HG02970 (cell line): ENCODE measurements around the gene MAPK12.
"Not testable (repeated sequence)": the region's sequence is repeated elsewhere in the genome, so short reads cannot be mapped to it uniquely, and the experiment has no call there.

Experiments used
- ATAC-seq: cut with Tn5 transposase; IDR thresholded peaks from one replicate; pipeline ENCODE4 v1.9.1; 2021; ENCODE audit warnings: mild to moderate bottlenecking, moderate library complexity, moderate number of reproducible peaks; ENCODE audit not compliant: unreplicated experiment, low FRiP score

MAPK12 gene

DNA sequence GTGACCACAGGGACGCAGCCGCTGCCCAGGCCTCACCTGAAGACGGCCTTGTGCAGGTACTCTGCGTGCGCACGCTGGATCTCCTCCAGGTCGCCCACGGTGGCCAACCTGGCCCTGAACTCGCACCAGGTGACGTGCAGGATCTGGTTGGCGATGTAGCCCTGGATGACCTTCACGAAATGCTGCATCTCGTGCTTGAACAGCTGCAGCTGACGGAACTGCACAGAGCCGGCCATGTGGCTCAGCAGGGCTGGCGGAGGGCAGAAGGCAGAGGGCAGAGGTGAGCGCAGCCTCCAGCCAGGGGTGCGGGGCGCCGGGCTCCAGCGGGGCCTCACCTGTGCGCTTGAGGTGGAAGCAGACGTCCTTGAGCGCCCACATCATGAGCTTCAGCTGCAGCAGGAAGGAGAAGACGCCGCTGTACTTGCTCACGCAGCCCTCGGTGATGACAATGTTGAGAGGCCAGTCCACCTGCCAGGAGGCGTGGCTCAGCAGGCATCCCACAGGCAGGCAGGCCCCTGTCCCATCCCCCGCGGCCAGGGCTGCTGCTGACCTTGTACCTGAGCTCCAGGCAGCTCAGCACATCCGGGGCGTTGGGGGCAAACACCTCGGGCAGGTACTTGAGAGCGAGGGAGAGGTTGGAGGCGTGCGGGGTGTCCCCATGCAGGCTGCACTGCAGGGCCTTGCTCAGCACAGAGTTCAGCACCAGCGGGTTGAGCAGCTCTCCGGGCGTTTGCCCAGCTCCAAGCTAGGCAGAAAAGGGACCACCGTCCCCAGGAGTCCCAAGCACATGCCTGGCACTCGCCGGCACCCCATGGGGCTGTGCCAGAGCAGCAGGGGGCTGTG lies 43.1 kb downstream of the MAPK12 start:
- no peak for ATAC-seq

DNA sequence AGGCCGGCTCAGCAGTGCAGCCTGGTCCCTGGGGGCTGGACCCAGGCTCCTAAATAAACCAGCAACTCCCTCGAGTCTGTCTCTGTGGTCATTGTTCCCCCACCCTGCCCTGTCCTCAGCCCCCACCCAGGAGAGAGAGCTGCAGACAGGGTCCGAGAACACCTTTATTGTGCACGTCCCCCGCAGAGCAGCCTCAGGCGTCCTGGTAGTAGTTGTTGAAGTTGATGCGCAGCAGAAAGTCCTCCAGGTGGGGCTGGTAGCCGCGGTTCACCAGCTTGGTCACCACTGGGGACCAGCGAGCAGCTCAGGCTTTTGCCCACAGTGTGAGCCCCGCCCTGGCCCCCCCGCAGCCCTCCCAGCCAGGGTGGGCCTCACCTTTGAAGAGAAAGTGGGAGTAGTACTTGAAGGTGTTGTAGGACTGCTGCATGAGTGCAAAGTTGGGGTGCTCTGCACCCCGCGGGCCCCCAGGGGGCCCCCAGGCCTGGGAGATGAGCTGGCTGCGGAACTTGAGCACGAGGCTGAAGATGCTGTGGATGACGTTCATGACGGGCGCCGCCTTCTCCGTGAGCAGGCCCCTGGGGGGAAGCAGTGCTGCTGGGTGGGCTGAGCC lies 43.8 kb downstream of the MAPK12 start:
- ATAC-seq, result no peak

DNA sequence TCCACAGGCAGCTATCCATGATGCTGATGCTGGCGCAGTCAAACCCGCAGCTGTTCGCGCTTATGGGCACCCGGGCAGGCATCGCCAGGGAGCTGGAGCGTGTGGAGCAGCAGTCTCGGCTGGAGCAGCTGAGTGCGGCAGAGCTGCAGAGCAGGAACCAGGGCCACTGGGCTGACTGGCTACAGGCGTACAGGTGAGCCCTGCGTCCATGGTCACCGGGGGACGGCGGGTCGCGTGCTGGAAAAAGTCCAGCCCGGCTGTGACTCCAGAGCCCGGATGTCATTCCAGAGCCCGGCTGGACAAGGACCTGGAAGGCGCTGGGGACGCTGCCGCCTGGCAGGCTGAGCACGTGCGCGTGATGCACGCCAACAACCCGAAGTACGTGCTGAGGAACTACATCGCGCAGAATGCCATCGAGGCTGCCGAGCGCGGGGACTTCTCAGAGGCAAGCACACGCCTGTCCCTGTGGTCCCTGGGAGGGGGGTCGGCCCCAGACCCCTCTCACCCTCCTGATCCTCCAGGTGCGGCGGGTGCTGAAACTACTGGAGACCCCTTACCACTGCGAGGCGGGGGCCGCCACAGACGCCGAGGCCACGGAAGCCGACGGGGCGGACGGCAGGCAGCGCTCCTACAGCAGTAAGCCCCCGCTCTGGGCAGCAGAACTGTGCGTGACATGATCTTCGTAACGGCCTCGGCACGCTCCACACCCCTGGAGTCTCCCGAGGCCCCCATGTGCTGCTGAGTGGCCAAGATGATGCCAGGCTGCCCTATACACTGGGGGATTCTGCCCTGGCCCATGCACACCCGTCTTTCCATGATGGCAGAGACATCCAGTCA lies 44.6 kb downstream of the MAPK12 start:
- ATAC-seq, result no peak

DNA sequence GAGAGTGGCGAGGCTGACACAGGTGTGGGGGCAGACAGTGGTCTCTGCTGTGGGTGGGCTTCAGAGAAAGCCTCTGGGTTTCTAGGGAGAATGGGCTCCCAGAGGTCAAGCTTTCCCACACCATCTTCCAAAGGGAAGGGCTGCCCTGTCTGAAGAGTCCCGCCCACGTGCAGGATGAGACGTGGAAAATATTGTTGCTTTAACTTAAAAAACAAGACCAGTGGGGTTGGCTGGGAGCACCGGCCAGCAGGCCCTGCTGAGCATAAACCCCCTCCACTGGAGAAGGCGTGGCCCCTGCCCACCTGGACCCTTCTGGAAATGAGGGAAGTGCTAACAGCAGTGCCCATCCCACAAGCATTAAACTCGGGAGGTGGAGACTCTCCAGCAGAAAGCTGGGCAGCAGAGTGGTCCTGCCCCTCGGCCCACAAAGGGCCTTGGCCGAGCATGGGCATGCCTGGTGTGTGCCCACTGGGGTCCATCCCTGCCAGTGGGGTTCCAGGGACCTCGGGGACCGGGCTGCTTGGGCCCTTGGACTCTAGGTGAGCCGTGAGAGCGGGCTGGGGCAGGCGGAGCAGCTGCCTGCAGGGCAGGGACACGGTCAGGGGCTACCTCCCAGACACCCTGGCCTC lies 45.3 kb downstream of the MAPK12 start:
- ATAC-seq, result no peak

DNA sequence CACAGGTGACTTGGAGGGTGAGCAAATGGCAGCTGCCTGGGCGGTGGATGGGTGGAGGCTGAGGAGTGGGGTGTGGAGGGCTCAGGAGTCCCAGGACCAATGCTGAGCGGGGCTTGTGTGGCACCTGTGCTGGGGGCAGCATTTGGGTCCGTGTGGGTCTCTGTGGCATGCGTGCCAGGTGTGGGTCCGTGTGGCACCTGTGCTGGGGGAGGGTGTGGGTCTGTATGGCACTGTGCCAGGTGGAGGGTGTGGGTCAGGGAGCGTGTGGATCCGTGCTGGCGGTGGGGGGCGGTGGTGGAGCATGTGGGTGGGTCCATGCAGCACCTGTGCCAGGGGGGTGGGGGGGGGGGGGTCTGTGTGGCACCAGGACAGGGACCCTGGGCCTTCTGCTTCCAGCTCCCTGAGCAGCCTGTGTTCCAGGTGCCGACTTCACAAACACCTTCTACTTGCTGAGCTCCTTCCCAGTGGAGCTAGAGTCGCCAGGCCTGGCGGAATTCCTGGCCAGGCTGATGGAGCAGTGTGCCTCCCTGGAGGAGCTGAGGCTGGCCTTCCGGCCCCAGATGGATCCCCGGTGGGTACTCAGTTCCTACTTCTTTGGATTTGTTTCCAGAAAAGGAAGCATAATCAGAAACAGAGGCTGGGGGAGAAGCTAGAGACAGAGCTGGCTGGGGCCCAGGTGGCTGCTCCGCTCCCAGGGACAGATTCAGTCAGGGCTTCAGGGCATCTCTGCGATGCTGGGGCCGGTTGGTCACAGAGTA lies 46.0 kb downstream of the MAPK12 start:
- ATAC-seq, result no peak

DNA sequence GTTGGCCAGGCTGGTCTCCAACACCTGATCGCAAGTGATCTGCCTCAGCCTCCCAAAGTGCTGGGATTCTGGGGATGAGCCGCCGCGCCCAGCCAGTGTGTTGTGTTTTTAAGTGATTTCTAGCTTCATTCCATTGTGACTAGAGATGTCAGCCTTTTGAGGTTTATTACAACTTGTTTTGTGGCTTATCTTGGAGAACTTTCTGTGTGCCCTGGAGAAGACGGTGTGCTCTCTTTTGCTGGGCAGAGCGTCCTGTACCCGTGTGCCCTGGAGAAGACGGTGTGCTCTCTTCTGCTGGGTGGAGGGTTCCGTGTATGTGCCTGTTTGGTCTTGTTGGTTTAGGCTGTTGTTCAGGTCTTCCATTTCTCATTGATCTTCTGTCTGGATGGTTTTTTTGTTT lies 48.2 kb downstream of the MAPK12 start:
- no peak for ATAC-seq

DNA sequence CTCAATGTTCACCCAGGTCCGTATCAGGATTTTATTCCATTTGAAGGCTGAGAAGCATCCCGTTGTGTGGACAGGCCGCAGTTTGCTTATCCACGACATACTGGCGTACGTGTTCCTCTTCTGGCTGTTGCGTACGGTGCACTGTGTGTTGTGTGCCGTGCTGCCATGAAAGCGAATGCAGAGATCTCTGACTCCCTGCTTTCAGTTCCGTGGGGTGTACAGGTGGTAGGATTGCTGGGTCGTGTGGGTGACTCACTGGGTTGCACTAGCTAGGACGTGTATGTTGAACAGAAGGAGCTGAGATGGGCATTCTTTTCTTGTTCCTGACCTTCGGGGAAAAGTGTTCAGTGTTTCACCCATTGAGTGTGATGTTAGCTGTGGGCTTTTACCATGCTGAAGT lies 50.3 kb downstream of the MAPK12 start:
- no peak for ATAC-seq

DNA sequence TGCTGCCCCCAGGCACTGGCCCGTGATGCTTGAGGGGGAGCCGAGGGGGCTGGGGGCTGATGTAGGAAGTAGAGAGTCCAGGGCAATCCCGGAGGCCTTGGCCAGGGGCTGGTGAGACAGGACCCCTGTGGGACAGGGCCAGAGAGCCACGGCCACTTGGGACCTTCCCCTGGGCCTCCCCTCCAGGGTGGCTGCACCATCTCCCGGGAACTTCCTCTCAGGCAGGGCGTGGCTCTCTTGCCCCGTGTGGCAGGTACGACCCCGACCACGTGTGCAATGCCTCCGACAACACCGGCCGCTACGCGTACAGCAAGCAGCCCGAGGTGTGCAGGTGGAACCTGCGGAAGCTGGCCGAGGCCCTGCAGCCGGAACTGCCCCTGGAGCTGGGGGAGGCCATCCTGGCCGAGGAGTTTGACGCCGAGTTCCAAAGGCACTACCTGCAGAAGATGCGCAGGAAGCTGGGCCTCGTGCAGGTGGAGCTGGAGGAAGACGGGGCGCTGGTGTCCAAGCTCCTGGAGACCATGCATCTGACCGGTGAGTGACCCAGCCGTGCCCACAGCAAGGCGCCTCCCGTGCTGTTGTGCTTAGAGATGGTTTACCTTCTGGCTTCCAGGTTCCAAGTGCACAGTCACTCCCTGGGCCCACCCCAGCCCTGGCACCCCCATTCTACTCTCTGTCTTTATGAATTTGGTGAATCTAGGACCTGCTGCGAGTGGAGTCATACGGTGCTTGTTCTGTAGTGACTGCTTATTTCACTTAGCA lies 50.9 kb downstream of the MAPK12 start:
- no peak for ATAC-seq

DNA sequence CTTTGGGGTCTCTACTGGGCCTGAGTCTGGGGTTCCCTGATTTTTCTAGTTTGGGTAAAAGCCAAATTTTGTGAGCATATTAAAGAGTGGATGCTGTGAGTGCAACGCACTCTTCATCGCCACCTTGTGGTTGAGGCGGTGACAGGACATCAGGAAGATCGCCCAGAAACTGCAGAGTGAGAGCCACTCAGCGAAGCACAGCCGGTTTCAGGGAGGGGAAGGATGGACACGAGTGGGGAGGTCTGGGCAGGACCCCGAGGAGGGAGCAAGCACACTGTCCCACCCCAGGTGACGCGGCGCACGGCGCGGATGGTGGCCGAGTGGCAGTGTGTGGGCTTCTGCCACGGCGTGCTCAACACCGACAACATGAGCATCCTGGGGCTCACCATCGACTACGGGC lies 51.6 kb downstream of the MAPK12 start:
- ATAC-seq, result no peak

DNA sequence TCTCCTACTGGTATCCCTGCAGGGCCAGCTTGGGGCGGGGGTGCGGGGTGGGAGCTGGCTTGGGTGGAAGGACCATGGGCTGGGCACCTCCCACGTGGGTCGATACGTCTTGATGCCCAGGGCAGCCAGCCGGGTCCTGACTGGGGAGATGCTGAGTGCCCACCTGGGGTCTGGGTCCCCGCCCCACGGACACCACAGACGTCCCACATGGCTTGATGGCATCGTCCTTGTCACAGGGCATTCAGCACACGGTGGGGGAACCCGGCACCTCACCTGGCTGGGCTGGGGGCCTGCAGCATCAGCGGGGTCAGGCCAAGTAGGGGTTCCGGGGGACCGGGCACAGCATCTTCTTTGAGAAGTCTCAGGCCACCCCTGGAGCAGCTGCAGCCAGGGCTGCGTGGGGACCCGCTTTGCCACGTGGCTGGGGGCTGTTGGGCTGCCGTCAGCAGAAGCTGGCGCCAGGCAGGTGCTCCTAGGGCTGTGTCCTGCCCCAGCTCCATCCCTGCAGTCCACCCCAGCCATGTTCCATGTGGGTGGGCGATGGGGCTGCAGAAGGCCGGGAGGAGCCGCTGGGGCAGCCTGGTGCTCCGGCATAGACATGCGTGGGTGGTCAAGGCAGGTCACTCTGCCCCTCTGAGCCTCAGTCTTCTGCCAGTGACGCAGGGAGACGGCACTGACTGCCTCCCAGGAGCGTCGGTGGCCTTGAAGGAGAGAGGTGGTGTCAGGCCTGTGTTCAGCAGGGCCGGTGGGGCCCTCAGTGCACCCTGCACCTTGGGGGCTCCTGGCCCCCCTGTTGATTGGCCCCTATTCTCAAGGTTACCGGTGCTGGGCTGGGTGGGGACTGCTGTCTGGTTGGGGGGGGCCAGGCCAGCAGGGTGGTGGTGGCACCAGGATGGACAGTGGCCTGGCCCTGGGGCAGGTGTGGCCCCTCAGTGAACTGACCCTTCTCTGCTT lies 52.3 kb downstream of the MAPK12 start:
- no peak for ATAC-seq

DNA sequence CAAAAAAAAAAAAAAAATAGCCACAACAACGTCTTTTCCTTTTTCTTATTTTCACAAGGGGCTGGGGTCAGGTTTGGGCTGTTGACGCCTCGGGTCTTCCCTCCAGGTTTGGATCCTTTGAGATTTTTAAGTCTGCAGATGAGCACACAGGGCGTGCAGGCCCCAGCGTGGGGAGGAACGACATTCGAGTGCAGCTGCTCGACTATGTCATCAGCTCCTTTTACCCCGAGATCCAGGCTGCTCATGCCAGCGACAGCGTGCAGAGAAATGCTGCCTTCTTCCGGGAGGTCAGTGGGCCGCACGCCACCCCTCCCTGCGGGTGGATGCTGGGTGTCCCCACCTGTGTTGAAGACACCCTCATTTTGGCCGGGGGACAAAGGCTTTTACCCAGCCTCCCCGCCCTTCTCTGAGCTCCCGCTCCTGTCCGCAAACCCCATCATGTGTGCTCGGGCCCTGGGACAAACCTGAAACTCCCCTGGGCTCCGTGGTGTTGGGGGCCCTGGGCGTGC lies 53.0 kb downstream of the MAPK12 start:
- no peak for ATAC-seq

DNA sequence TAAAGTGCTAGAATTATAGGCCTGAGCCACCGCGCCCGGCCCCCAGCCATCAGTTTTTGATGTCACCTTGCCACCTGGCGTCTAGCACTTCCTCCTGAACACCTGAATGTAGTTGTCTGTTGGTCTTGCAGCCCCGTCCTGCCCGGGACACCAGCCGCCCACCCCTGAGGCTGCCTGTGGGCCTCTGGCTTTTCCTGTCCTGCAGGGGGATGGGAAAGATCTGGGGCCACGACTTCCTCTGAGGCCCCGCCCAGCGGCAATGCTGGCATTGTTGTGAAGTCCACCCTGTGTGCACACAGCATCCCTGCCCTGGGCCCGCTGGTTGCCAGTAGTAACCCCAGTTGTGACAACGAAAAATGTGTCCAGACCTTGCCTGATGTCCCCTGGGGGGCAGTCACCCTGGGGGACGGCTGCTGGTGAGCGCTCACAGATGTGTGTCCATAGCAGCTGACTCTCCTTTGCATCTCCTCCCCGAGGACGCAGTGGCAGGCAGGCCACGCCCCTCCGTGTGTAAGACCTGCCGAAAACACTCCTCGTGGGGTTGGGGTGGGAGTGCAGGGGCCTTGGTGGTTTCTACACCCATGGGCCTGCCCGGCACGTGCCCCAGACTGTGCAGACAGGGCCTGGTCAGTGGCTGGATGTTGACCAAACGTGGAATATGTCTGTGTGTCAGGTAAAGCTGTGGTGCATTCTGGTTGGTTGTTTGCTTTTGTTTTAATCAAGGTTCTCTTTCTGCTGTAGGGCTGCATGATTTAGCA lies 53.9 kb downstream of the MAPK12 start:
- no peak for ATAC-seq

DNA sequence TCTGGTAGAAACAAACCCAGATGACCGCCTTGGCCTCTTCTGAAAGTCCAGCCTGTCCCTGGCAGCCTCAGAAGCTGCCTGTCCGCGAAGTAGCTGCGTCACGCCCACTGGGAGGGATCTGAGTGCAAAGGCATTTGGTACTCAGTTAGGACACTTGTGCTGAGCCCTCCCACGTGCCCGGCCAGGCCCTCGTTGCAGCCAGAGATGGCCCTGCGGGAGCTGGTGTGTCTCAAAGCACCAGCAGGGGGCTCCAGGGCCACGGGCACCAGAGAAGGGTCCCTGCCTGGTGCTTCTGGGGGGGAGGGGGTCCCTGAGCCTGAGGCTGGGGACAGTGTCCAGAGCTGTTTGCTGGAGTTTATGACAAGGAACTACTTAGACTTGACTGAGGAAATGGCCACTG lies 54.9 kb downstream of the MAPK12 start:
- no peak for ATAC-seq

DNA sequence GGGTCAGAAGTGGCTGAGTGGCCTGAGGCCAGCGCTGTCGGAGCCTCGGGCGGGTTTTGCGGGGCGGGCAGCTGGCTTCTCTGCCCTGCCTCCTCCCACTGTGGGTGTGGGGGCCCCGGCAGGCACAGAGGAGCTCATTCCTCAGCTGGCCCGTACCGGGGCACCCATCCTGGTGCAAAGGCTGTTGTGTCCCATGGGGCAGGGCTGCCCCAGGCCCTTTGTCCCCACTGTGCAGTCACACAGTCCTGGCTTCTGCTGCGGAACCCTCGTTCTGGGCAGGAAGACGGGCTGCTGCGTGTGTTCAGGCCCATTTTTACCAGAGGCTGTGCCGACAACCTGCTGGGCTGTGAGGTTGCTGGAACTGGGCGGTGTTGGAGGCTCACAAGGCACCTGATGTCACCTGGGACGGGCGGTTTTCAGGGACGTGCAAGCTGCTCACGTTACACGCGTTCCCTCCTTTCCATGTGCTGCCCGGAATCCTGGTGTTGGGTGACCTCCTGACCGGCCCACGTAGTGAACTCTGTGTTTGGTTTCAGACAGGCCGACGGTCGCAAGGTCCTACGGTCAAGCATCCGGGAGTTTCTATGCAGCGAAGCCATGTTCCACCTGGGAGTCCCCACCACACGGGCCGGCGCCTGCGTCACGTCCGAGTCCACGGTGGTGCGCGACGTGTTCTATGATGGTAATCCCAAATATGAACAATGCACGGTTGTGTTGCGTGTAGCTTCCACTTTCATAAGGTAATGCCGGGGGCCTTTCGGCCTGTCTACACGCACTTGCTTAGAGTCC lies 55.5 kb downstream of the MAPK12 start:
- ATAC-seq, result no peak

DNA sequence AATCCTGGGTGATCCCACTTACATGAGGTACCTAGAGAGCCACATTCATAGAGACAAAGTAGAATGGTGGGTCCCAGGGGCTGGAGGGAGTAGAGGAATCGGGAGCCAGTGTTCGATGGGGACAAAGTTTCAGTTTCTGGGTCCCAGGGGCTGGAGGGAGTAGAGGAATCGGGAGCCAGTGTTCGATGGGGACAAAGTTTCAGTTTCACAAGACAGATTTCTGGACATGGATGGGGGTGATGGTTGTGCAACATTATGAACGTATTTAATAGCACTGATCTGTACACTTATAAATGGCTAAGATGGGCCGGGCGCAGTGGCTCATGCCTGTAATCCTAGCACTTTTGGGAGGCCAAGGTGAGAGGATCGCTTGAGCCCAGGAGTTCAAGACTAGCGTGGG lies 56.5 kb downstream of the MAPK12 start:
- ATAC-seq, result not testable (repeated sequence)

DNA sequence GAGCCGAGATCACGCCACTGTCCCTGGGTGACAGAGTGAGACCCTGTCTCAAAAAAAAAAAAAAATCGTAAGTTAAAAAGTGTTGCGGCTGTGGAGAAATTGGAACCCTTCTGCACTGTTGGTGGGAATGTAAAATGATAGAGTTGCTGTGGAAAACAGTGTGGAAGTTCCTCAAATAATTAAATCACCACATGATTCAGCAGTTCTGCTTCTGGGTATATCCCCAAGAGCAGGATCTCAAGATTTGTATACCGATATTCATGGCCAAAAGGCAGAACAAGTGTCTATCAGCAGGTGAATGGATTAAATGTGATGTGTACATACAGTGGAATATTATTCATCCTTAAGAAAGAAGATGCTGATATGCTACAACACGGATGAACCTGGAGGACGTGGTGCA lies 56.9 kb downstream of the MAPK12 start:
- ATAC-seq, result no peak

DNA sequence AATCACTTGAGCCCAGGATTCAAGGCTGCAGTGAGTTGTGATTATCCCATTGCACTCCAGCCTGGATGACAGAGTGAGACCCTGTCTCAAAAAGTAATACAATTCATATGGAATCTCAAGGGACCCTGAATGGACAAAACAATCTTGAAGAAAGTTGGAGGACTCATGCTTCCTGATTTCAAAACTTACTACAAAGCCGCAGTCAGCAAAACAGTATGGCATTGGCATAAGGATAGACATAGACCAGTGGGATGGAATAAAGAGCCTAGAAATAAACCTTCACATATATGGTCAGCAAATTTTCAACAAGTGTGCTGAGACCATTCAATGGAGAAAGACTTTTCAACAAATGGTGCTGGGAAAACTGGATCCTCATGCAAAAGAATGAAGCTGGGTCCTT lies 58.2 kb downstream of the MAPK12 start:
- no peak for ATAC-seq
